Stimulated activated CD8-positive, alpha-beta memory T cell treated with anti-CD3 and anti-CD28 coated beads, Interleukin-15, amount 100 ng/mL, for 48 hours (primary cell): ENCODE measurements around the gene GIPC2.

ENCODE experiments used
- DNase-seq, 2 donors: peaks; one replicate each; pipeline ENCODE4 v3.0.0-alpha.2; 2020; ENCODE audit warnings: low read depth in 2 of 2

GIPC2 gene

GRCh38 chr1:78145105-78145580, 99.4 kb downstream of the GIPC2 start:
- DNase-seq, result peak in 1 of 2 donors; percentile 4

GRCh38 chr1:78146205-78146771, 100.5 kb downstream of the GIPC2 start:
- DNase-seq, result no peak

- DNase-seq, result no peak
Observed at GRCh38 chr1:78147031-78147430, 101.3 kb downstream of the GIPC2 start.

GRCh38 chr1:78153092-78153736, 107.4 kb downstream of the GIPC2 start:
- DNase-seq, result no peak

- DNase-seq, result no peak
Observed at GRCh38 chr1:78155121-78155520, 109.4 kb downstream of the GIPC2 start.

GRCh38 chr1:78156805-78157521, 111.2 kb downstream of the GIPC2 start:
- no peak for DNase-seq

GRCh38 chr1:78165816-78166215, 120.0 kb downstream of the GIPC2 start:
- DNase-seq, result no peak

- DNase-seq, result no peak
Observed at GRCh38 chr1:78168306-78168705, 122.5 kb downstream of the GIPC2 start.

- no peak for DNase-seq
Observed at GRCh38 chr1:78170859-78171258, 125.1 kb downstream of the GIPC2 start.

- no peak for DNase-seq
Observed at GRCh38 chr1:78171736-78172590, 126.2 kb downstream of the GIPC2 start.

GRCh38 chr1:78176448-78176847, 130.7 kb downstream of the GIPC2 start:
- DNase-seq, result no peak

GRCh38 chr1:78177708-78178270, 132.0 kb downstream of the GIPC2 start:
- DNase-seq, result no peak

- no peak for DNase-seq
Observed at GRCh38 chr1:78178816-78179215, 133.1 kb downstream of the GIPC2 start.

- DNase-seq, result no peak
Observed at GRCh38 chr1:78184460-78185072, 138.8 kb downstream of the GIPC2 start.
